Measurements from ENCODE around the gene FAM20C. TPM values are rescaled to one million over a fixed set of nuclear protein-coding genes. Genes with fewer than 3 reads are reported as not detected.

FAM20C gene
- total RNA-seq, 4 donors from 2014 or later: 43.0 to 112 (median 44.0) TPM

GRCh38 chr7:196283-196682 is 3.9 kb downstream of the FAM20C start:
- H3K4me3 ChIP-seq: no peak overlapping the region
- WGBS, 2 donors: 75 to 79% methylated on average over 4 of the region's 5 CpGs
- no peak overlapping the region for H3K27ac ChIP-seq
- no peak for DNase-seq (ENCODE audit: low spot score in 2 of 2)
- no peaks in the 10 kb centered on the region for H3K27me3 ChIP-seq
- H3K4me1 ChIP-seq: peaks cover 0 to 58% (median 19%) of the 10 kb centered on the region in 4 donors
- peaks cover 4 to 61% (median 5%) of the 10 kb centered on the region in 3 donors for H3K36me3 ChIP-seq
- no peaks in the 10 kb centered on the region for H3K9me3 ChIP-seq
- TF ChIP-seq CTCF (IDR thresholded peaks at IDR 0.05) (no peak), EP300 (IDR thresholded peaks at IDR 0.05) (no peak), POLR2A (IDR thresholded peaks at IDR 0.05) (no peak)

GRCh38 chr7:196778-197321 is 4.5 kb downstream of the FAM20C start:
- 70 to 76% methylated on average over 13 of the region's 13 CpGs for WGBS, 2 donors
- Histone ChIP-seq H3K27ac (no peak overlapping the region), H3K36me3 (peaks cover 4 to 67% (median 5%) of the 10 kb centered on the region in 3 donors), H3K4me3 (no peak overlapping the region), H3K27me3 (no peaks in the 10 kb centered on the region), H3K4me1 (peaks cover 0 to 52% (median 17%) of the 10 kb centered on the region in 4 donors), H3K9me3 (no peaks in the 10 kb centered on the region)
- TF ChIP-seq POLR2A (IDR thresholded peaks at IDR 0.05) (no peak), CTCF (IDR thresholded peaks at IDR 0.05) (no peak), EP300 (IDR thresholded peaks at IDR 0.05) (no peak)
- DNase-seq (ENCODE audit: low spot score in 2 of 2): no peak

- DNase-seq (ENCODE audit: low spot score in 2 of 2): no peak
- Histone ChIP-seq H3K4me1 (peaks cover 0 to 51% (median 16%) of the 10 kb centered on the region in 4 donors), H3K27me3 (no peaks in the 10 kb centered on the region), H3K27ac (no peak overlapping the region), H3K4me3 (no peak overlapping the region), H3K9me3 (no peaks in the 10 kb centered on the region), H3K36me3 (peaks cover 4 to 75% (median 5%) of the 10 kb centered on the region in 3 donors)
- WGBS, 2 donors: 85 to 89% methylated on average over 14 to 16 of the region's 22 CpGs
- TF ChIP-seq CTCF (IDR thresholded peaks at IDR 0.05) (no peak), POLR2A (IDR thresholded peaks at IDR 0.05) (no peak), EP300 (IDR thresholded peaks at IDR 0.05) (no peak)
These were observed 5.3 kb downstream of the FAM20C start for GRCh38 chr7:197413-198335.

GRCh38 chr7:199483-200249 is 7.3 kb downstream of the FAM20C start:
- Histone ChIP-seq H3K27me3 (no peaks in the 10 kb centered on the region), H3K4me1 (peaks cover 0 to 40% (median 15%) of the 10 kb centered on the region in 4 donors), H3K9me3 (no peaks in the 10 kb centered on the region), H3K36me3 (peaks cover 4 to 95% (median 5%) of the 10 kb centered on the region in 3 donors), H3K27ac (no peak overlapping the region), H3K4me3 (no peak overlapping the region)
- TF ChIP-seq CTCF (IDR thresholded peaks at IDR 0.05) (no peak), EP300 (IDR thresholded peaks at IDR 0.05) (no peak), POLR2A (IDR thresholded peaks at IDR 0.05) (no peak)
- no peak for DNase-seq (ENCODE audit: low spot score in 2 of 2)
- 76 to 80% methylated on average over 16 to 17 of the region's 17 CpGs for WGBS, 2 donors
